Ishikawa (cell line): ENCODE results near the gene ITGBL1.

Experiments
- CEBPB ChIP-seq: IDR thresholded peaks from 2 replicates; pipeline ENCODE4 v1.6.1; 2012
- CREB1 ChIP-seq: IDR thresholded peaks from 2 replicates; pipeline ENCODE4 v1.6.1; 2012; ENCODE audit warnings: low read depth
- EGR1 ChIP-seq: IDR thresholded peaks from 2 replicates; pipeline ENCODE4 v1.6.1; 2012
- EP300 ChIP-seq: IDR thresholded peaks from 2 replicates; pipeline ENCODE4 v1.6.1; 2012; ENCODE audit warnings: borderline replicate concordance
- FOXM1 ChIP-seq: IDR thresholded peaks from 2 replicates; pipeline ENCODE4 v1.6.1; 2012; ENCODE audit warnings: low read depth, borderline replicate concordance
- NFIC ChIP-seq: IDR thresholded peaks from 2 replicates; pipeline ENCODE4 v1.6.1; 2012
- RAD21 ChIP-seq: IDR thresholded peaks from 2 replicates; pipeline ENCODE4 v1.6.1; 2012; ENCODE audit warnings: low read depth
- TAF1 ChIP-seq: IDR thresholded peaks from 2 replicates; pipeline ENCODE4 v1.6.1; 2012; ENCODE audit warnings: low read depth, mild to moderate bottlenecking
- TCF12 ChIP-seq: IDR thresholded peaks from 2 replicates; pipeline ENCODE4 v1.6.1; 2012; ENCODE audit warnings: low read depth
- TEAD4 ChIP-seq: IDR thresholded peaks from 2 replicates; pipeline ENCODE4 v1.6.1; 2012
- YY1 ChIP-seq: IDR thresholded peaks from 2 replicates; pipeline ENCODE4 v1.6.1; 2012; ENCODE audit warnings: low read depth
- ZBTB7A ChIP-seq: IDR thresholded peaks from 2 replicates; pipeline ENCODE4 v1.6.1; 2012; ENCODE audit warnings: low read depth
- TF ChIP-seq, protein P1 (sequence below): IDR thresholded peaks from 2 replicates; pipeline ENCODE4 v1.6.1; 2012
- TF ChIP-seq, protein P2 (sequence below): IDR thresholded peaks from 2 replicates; pipeline ENCODE4 v1.6.1; 2012
- TF ChIP-seq, protein P3 (sequence below): IDR thresholded peaks from 2 replicates; pipeline ENCODE4 v1.6.1; 2012; ENCODE audit warnings: low read depth, mild to moderate bottlenecking

Gene ITGBL1

DNA sequence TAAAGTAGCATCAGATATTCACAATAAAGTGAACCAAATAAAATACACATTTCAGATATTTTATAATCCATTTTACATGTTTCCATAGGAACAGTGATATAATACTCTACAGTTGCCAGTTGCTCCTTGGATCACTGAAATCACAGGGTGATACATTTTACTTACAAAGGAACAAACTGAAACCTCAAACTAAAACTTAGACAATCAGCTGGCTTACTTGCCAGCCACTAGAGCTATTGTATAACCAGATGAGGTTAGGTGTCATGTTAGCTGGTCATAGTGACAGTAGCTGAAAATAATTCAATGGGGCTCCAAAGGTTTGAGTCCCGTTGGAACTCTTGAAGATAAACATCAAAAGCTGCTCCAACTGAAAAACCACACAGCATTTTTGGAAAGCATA, 274.6 kb downstream of the ITGBL1 start:
- TF ChIP-seq RAD21, result no peak
- TF ChIP-seq CEBPB, result no peak
- TF ChIP-seq EGR1, result no peak
- TF ChIP-seq, protein P1, sequence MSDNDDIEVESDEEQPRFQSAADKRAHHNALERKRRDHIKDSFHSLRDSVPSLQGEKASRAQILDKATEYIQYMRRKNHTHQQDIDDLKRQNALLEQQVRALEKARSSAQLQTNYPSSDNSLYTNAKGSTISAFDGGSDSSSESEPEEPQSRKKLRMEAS, result no peak
- TF ChIP-seq, protein P2, sequence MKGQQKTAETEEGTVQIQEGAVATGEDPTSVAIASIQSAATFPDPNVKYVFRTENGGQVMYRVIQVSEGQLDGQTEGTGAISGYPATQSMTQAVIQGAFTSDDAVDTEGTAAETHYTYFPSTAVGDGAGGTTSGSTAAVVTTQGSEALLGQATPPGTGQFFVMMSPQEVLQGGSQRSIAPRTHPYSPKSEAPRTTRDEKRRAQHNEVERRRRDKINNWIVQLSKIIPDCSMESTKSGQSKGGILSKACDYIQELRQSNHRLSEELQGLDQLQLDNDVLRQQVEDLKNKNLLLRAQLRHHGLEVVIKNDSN, result no peak
- TF ChIP-seq, protein P3, sequence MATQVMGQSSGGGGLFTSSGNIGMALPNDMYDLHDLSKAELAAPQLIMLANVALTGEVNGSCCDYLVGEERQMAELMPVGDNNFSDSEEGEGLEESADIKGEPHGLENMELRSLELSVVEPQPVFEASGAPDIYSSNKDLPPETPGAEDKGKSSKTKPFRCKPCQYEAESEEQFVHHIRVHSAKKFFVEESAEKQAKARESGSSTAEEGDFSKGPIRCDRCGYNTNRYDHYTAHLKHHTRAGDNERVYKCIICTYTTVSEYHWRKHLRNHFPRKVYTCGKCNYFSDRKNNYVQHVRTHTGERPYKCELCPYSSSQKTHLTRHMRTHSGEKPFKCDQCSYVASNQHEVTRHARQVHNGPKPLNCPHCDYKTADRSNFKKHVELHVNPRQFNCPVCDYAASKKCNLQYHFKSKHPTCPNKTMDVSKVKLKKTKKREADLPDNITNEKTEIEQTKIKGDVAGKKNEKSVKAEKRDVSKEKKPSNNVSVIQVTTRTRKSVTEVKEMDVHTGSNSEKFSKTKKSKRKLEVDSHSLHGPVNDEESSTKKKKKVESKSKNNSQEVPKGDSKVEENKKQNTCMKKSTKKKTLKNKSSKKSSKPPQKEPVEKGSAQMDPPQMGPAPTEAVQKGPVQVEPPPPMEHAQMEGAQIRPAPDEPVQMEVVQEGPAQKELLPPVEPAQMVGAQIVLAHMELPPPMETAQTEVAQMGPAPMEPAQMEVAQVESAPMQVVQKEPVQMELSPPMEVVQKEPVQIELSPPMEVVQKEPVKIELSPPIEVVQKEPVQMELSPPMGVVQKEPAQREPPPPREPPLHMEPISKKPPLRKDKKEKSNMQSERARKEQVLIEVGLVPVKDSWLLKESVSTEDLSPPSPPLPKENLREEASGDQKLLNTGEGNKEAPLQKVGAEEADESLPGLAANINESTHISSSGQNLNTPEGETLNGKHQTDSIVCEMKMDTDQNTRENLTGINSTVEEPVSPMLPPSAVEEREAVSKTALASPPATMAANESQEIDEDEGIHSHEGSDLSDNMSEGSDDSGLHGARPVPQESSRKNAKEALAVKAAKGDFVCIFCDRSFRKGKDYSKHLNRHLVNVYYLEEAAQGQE, result no peak
- no peak for TF ChIP-seq EP300
- no peak for TF ChIP-seq TCF12
- no peak for TF ChIP-seq TEAD4
- TF ChIP-seq NFIC, result no peak
- TF ChIP-seq FOXM1, result no peak
- TF ChIP-seq TAF1, result no peak
- no peak for TF ChIP-seq ZBTB7A

DNA sequence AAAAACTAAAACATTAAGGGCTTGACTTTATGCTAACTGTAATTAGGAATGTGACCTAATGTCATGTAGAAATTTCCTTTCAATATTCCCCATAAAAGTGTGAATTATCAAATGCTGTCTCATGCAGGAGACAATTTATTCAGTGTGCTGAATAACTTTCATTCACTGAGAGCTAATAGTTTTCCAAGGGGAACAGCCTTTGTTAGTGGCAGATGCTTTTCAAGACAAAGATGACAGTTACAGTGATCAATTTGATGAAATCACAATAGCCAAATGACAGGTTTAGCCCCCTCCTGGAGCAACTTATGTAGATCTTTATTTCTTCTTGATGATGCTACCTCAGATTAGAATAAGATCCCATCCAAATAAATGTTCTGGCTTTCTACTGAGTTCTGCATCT, 275.5 kb downstream of the ITGBL1 start:
- TF ChIP-seq TEAD4, result no peak

DNA sequence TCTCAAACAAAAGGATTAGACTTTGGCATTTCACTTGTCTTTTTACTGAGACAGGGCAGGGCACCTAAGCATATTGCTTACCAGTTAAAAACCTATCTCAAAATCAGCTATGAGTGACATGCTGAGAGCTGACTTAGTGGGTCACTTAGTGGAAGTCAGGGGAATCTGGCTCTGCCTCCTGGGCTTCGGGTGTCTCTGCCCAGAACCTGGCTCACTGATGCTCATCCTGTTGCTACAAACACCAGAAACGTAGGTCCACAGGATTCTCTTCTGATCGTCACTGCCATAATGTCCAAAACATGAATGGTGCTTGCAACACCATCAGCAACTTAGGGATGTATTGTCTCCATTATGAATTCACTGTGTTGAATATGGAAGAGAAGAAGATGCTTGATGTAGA, 276.1 kb downstream of the ITGBL1 start:
- TF ChIP-seq TAF1, result no peak
- TF ChIP-seq, protein P2, result no peak
- TF ChIP-seq YY1, result no peak
- no peak for TF ChIP-seq TCF12
- no peak for TF ChIP-seq EGR1
- TF ChIP-seq FOXM1, result no peak
- no peak for TF ChIP-seq ZBTB7A
- TF ChIP-seq, protein P3, result no peak
- no peak for TF ChIP-seq NFIC
- TF ChIP-seq CREB1, result no peak
- TF ChIP-seq CEBPB, result no peak
- no peak for TF ChIP-seq RAD21
- TF ChIP-seq TEAD4, result no peak
- no peak for TF ChIP-seq EP300
- TF ChIP-seq, protein P1, result no peak

DNA sequence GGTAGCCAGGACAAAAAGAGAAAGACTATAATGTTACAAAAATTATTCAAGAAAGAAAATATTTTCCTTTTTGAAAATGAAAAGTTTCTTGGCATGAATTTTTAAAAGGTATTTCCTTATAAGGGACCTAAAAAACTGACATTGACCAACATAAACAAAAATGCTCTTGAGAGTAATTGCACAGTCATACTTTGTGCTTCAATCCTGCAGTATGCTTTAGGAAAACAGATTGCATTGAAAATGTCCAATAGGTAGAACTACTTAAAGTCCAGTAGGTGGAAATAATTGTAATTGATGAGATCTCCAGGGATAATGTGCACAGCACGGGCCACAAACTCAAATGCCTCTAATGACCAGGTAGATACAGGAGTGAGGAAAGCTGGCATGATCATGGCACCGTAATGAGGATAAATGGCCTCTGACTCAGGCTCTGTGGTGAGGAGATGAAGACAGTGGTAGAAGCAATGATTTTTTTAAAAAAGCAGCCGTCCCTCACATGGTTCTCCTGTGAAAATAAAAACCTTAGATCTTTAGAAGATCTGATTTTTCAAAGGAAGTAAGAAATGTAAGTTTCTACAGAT, 278.0 kb downstream of the ITGBL1 start:
- no peak for TF ChIP-seq EP300
- TF ChIP-seq TAF1, result no peak
- no peak for TF ChIP-seq NFIC

DNA sequence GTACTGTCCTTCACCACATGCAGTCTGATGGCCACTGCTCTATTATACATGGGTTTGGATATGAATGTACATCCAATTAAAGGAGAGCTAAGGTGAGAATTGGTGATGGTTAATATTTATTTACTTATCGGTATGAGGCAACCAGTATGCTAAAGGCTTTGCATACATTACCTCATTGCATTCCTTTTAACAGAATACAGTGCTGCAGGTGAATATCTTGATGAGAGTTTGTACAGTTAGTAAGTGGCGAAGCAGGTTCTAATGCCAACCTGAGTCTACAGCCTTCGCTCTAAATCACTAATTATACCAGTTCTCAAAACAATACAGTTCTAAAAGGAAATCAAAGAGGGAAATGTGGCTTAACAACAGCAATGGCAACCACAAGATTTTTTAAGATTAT, 284.1 kb downstream of the ITGBL1 start:
- TF ChIP-seq, protein P3, result no peak
- no peak for TF ChIP-seq YY1
- no peak for TF ChIP-seq EGR1
- no peak for TF ChIP-seq ZBTB7A
- no peak for TF ChIP-seq TCF12
- TF ChIP-seq NFIC, result no peak
- TF ChIP-seq RAD21, result no peak
- TF ChIP-seq EP300, result no peak
- TF ChIP-seq TAF1, result no peak
- TF ChIP-seq CEBPB, result no peak
- TF ChIP-seq, protein P1, result no peak
- TF ChIP-seq TEAD4, result no peak
- TF ChIP-seq FOXM1, result no peak
- no peak for TF ChIP-seq CREB1
- TF ChIP-seq, protein P2, result no peak
